ENCODE results near the gene AGXT2.

DNA sequence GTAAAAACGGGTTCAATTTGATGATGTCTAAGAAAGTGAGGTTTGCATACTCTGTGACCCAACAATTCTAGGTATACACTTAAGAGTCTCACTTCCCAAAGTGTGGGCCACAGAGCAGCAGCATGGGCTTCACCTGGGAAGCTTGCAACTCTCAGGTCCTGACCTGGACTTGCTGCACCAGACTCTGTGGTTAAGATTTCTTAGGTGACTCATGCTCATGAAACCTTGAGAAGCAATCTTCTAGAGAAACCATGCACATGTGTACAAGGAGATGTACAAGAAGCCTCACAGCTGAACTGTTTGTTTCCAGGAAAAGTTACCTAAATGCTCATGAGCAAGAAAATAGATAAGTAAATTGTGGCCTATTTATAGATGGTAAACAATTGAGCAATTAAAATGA is 88.4 kb downstream of the AGXT2 start:
- TF ChIP-seq CTCF (IDR thresholded peaks at IDR 0.05) (no peak), EP300 (IDR thresholded peaks at IDR 0.05) (no peak)

All from stomach (tissue), 4 donors.